NCI-H2171 treated with DMSO at 0.1 percent for 48 hours (cell line): ENCODE results near the gene CCL27.

Experiments used
- DNase-seq: peaks from one replicate; lab custom pipeline; 2025; lab: John Stamatoyannopoulos, UW

Gene CCL27, protein sequence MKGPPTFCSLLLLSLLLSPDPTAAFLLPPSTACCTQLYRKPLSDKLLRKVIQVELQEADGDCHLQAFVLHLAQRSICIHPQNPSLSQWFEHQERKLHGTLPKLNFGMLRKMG

DNA sequence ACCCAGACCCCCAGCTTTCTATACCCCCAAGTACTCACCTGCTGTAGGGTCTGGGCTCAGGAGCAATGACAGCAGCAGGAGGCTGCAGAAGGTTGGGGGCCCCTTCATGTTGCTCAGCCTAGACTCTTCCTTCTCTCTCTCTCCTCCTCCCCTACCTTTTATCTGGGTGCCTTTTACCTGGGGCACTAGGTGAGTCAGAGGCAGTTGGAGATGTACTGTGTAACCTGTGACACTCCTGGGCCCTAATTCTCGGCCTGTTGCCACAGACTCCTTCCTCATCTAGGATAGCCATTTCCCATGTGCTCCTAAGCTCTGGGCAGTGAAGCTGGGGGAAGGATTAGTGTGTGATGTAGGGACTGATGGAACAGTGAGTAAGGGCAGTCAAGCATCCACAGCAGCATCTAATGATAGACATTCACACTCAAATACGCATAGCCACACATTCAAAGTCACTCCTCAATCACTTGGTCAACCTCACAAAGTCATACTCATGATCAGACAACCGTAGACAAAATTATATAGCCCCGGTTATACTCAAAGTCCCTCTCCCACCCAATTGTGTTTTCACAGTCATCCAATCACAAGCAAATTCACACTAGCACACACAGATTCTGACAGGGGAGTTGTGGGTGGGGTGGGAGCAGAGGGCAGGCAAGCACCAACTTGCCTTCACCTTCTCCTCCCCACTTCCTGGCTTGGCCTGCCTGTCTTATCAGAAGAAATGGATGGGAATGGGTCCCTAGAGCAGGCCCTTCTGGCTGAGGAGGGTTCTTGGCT is at the start of gene CCL27:
CCL27 (minus strand) TSS at position 132 of the 777 bp plus-strand sequence; CDS start at position 108, 24 bp downstream.
- DNase-seq = no peak

DNA sequence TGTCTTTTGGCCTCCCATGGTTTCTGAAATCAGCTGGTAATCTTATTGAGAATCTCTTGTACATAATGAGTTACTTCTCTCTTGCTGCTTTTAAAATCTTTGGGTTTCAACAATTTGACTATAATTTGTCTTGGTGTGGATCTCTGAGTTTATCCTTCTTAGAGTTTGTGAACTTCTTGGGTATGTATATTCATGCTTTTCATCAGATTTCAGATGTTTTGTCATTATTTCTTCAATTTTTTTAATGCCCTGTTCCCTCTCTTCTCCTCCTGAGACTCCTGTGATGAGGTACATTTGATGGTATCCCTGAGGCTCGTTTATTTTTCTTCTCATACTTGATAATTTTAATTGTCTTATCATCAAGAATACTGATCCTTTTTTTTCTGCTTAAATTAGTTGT is 49.7 kb upstream of the CCL27 start:
- DNase-seq = no peak

DNA sequence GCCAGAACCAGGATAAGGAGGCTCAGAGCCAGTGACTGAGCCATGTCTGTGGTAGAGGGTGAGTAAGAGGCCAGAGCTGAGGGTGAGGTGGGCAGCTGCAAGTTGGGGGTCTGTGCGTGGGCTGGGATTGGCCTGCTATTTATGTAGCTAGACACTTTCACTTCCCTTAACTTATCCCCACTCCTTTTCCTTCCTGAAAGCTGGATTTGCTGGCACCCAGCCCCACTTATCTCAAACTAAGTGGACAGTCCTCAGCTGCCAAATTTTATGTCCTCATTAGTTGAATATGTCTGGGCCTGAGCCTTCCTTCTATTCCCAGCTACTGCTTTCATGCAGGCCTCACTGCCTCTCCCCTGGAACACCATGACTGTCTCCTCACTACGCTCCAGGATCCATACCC is 47.6 kb upstream of the CCL27 start, which contains the start of gene CCL21:
CCL21 (minus strand) TSS at position 114 of the 400 bp plus-strand sequence; CDS start at position 44, 70 bp downstream.
- DNase-seq = no peak

DNA sequence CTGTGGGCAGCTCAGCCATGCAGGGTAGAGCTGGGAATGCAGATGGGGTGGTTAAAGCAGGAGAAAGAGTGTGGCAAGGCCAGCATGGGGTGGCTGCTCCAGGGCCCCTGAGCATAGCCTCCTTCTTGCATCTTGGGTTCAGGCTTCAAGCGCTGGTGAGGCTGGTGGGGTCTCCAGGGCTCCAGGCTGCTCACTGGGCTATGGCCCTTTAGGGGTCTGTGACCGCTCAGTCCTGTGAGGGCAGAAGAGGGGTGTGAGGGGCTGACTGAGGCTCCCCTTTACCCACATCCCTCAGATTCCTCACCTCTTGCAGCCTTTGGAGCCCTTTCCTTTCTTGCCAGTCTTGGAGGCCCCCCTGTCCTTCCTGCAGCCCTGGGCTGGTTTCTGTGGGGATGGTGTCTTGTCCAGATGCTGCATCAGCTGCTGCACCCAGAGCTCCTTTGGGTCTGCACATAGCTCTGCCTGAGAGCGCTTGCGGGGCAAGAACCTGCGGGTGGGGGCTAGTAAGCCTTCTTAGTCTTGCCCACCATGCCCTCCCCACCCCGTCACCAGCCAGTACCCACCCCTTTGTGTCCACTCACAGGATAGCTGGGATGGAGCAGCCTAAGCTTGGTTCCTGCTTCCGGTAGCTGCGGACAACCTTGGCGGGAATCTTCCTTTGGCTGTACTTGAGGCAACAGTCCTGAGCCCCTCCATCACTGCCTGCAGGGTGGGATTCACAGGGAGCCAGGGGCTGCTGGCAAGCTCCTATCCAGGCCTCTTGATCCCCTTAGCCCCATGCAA is 46.9 kb upstream of the CCL27 start:
- no peak for DNase-seq

DNA sequence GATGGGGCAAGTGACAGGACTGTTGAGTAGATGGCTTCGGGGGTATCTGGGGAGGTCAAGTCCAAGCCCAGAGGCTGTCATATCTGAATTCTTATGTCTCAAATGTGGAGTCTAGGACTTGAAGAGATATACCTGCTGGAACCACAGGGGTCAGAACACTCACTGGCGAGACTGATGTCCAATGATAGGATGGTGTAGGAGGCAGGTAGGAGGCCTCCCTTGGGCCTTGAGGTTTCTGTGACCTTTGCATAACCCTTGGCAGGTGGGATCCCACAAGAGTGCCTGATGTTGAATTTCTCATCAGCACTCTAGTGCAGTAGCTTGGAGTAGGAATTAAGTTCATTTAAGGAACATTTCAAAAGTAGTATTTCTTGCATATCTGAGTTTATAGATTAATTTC is 44.7 kb upstream of the CCL27 start:
- no peak for DNase-seq

DNA sequence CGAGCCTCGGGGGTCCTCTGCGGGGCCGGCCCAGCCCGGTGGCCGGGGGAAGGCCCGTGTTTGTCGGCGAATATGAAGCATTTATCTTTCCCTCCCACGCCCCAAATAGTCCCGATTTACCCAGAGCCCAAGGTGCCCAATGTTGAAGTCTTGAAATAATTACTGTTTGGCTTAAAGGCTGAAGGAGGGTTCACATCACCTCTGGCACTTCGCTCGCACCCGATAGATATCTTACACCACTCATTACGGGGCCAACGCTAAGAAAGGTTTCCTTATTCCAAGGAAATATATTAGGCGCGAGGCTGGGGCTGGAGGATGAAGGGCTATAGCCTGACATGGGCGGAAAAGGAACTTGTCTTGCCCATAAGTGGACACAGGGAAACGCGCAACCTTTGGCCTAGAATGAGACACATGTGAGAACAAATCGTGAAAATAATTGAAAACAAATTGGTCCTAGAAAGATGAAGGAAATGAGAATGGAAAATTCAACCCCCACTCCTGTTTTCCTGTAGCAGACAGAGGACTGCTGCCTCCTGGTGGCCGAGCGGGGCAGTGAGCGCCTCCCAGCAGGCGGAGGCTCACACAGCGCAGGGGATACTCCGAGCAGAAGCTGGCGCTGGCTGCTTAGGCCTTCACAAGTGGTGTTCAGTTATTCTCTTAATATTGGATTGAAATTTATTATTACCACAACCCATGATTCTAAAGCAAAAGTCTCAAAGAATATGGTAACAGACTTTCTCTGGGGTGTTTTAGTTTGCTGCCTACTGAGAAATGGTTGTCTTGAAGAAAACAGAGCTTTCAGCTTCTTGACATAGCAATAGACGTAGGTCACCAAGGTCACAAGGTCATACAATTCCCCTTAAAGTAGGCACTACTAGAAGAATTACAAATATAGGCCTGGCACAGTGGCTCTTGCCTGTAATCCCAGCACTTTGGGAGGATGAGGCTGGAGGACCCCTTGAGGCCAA is 39.6 kb upstream of the CCL27 start:
- peak; percentile 26 for DNase-seq

DNA sequence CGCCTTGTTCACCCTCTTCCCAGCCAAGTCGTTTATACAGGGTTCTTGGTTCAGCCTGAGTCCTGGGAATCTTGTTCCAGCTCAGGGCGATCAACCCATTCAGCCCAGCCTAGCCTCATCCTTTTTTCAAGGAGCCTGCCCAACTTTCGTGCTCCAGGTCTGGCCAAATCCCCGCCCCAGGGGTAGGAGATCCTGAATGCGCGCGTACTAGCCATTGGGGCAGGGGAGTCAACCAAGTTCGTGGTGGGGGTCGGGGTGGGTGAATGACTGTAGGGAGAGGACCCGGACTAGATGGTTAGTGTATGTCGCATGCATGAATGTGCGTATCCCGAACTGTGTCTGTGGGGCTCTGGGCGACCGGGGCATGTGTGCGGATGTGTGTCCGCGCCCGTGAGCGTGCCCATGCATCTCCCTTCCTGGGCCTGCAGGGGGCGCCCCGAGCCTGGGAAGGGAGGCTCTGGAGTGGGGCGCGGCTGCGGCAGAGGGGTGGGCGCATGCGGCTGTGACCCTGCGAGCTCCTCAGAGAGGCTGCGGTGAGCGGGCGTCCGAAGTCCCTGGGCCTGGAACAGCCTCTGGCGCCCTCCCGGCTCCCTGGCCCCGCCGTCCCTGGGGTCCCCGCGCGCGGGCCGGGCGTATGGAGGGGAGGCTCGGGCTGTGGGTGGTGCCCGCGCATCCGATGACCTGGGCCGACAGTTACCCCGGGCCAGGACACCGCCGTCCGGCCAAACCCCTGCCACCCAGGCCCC is 38.7 kb upstream of the CCL27 start:
- DNase-seq = peak; percentile 37

DNA sequence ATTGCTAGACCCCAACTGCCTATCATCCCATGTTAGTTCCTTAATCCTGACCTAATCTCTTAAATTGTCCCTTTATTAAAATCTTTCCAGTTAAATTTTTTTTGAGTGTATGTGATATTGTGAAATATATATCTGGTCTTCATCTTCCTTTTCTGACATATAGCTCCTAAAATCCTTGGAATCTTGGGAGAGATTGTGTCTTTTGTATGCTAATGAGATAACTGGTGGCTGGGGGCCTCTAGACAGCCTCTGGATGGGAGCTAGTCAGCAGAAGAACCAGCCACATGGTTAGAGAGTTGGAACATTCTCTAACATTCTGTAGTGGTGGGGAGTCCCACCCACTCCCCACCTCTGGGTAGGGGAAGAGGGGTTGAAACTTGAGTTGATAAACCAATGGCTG is 32.4 kb upstream of the CCL27 start:
- DNase-seq = no peak

DNA sequence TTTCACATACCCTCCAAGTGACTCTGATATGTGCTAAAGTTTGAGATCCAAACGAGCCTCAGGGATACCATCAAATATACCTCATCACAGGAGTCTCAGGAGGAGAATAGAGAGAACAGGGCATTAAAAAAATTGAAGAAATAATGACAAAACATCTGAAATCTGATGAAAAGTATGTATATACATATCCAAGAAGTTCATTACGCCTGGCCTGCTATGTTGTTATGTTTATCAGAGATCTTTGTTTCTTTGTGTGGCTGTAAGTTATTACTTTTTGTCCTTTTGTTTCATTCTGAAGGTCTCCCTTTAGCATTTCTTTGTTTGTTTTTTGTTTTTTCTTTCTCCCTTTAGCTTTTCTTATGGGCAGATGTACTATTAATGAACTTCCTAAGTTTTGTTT is 31.1 kb upstream of the CCL27 start:
- DNase-seq = no peak

DNA sequence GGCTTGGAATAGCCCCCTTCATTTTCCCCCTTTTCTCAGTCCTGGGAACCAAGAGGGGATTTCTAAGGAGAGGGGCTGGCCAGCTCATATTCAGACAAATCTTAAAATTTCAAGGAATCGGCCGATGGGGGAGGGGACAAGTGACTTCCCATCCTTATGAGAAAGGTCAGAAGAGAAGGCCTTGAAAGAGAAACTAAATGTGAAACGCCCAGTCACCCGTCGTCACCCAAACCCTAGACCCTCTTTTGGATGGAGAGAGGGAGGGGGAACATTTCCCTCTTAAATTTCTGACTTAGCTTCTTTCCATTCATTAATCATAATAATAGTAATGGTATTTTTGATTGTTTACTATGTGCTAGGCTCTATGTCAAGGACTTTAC is 29.5 kb upstream of the CCL27 start:
- DNase-seq = no peak

DNA sequence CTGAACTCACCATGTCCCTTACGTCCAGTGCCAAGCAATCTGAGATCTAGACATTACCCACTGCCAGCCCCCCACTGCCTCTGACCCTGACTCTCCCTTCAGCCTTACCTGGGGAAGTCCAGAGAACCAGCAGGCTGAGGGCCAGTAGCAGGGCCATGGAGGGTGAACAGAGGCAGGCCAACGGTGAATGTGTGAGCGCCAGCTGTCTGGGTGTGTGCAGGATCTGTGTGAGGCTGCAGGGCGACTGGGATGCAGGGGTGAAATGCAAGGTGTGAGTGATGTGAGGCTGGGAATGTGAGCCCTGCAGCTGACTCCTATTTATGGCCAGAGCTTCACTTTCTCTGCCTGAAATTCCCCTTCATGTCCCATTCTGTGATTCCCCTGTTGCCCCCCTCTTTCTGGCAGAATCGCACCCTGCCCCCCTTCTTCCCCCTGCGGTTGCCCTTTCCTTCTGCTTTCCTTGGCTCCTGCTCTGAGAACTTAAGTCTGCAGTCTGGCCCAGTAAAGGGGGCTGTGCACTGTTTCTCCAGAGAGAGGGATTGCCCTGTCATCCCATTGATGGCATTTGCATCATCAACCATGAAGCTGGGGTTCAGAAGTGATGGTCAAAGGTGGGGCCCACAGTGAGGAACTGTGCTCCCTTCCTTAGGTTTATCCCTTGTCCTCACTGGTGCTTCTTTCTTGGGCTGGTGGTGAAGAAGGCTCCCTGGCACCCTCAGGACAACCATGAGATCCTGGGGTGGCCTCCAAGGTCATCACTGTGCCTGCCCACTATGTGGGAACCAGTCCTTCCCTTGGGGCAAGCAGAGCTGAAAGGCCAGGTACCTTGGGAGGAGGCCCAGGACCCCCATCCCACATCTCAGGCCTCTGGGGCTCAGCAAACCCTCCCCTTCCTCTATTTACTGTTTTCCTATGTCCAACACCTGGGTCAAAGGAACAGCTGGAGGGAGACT is 28.8 kb upstream of the CCL27 start, which contains the start of gene CCL19:
CCL19 (minus strand) TSS at position 294 of the 953 bp plus-strand sequence; CDS start at position 157, 137 bp downstream.
- DNase-seq = no peak

DNA sequence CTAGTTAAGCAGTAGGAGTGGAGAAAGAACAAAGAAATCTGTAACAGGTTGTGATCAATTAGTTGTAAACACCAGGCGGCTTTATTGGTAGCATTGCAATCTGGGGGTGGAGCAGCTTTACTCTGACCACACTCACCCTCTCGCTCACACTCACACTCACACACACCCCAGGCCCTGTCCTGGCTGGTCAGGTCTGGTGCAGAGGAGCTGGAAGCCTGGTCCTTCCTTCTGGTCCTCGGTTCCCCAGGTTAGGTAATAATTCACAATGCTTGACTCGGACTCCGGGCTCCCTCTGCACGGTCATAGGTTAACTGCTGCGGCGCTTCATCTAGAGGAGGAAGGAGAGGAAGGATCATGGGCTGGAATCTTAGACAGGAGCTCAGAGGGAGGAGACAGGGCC is 27.1 kb upstream of the CCL27 start:
- DNase-seq = no peak

DNA sequence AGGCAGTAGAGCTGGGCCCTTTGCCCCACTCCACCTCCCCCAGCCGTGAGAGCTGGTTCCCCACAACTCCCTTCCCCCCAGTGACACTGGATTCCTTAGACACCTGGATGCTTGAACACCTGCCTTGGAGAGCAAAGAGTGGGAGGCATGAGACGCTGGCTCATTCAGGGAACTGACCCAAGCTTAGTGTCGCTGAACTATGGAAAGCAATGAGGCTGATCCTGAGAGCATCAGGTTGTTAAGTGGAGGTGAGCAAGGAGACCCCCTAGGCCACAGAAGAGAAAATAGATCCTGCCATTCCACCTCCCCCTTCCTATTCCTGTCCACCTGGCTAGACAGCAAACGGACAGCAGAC is 26.6 kb upstream of the CCL27 start:
- DNase-seq = no peak

DNA sequence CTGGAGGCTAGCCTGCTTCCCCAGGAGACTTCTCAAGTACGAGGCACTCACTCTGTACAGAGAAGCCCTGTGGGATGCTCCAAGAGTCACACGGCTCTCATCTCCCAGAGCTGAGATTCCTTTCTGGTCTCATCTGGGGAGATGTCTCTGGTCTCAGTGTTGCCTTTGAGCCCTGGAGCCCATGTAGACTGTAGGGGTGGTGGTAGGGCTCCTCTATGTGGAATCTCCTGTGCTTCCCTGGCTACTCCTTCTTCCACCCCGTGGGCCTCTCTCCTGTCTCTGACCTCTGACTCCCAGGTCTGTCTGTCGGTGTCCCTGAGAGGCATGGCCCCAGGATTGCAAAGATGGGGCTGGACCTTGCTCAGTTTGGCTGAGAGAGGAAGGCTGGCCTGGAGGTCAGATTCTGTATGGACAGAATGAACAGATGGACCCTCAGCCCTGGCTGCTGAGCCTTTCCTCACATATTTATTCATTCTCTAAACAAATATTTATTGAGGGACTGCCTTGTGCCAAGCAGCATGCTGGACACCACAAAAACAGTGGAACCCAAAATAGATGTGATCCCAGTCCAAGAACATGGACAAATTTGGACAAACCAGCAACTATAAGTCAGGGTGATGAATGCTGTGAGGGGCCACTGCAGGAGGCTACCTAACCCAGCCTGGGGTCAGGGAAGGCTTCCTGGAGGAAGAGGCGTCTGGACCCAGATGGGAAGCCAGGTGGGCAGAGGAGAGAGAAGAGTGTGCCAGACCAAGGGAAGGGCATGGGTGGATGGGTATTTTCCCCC is 26.1 kb upstream of the CCL27 start:
- DNase-seq = no peak

DNA sequence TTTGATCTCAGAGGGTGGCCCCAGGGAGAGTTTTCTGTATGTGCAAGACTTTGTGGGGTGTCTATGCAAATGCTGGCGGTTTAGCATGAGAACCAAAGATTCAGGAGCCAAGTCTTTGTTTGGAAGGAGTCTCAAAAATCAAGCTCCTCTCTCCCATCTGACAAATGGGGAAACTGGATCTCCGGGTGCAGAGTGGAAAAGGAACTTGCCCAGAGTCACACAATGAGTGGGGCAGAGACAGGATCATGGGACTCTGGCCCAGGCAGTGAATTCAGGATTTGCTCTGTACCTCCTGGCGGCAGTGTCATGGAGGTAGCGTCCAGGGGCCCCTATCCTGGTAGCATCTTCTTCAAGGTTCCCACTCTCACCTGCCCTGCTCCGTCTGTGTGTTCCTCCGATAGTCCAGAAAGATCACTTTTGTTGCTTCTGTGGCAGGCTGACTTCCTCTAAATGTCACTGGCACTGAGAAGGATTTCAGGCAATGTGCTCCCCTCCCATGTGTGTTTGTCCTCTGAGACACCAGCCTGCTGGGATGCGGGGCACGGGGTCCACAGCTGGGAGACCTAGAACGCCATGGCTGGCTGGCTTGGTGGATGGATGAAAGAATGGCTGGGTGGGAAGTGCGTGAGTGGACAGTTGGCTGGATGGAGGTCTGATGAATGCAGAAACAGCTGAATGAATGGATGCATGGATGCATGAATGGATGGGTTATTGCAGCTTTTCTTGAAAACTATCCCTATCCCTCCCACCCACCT is 25.0 kb upstream of the CCL27 start:
- no peak for DNase-seq

DNA sequence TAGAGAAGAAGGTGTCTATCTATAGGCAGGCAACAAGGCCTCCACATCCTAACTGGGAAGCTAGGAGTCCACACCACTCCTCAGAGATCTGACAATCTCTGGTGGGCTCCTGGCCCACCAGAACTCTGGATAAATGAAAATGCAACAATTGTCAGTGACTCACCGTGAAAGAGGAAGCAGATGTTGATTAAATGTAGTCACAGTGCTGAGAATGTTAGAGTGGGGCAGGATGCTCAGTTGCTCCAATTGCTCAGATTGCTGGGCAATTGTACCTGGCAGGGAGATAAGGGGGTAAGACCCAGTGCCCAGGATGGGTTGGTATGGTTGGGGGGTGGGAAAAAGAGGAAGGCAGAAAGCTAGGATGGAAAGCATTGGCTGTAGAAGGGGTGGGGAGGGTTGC is 24.3 kb upstream of the CCL27 start:
- DNase-seq = no peak

DNA sequence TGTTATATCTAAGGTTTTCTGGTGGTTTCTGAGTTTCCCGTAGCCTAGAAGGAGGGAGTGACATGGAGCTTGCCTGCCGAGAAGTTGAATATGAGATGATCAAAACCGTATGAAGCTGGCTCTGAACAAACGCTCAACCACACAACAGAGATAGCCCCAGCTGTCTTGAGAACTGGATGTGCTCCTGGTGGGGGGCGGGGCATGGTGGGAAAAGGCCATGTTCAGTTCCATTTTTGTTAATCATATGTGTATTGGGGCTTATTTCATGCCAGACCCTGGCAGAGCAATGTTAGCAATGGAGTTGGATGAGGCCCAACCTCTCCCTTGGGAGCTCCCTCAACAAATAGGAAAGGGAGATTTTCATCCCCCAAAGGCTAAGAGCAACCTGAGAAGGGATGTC is 23.8 kb upstream of the CCL27 start:
- no peak for DNase-seq

DNA sequence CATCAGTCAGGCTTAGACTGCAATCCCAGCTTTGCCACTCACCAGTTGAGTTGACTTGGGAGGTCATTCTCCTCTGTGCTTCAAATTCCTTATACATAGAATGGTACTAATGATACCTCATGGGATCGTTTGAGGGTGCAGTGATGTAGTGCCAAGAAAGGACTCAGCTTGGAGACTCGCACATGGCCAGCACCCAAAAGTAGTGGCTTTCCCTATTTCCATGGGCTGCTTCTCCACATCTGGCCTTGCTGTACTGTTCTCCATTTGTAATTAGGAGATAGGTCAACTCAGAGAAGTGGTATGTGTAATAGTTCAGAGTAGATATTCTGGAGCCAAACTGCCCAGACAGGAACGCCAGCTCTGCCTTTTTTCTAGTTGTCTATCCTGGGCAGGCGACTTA is 23.1 kb upstream of the CCL27 start:
- no peak for DNase-seq
